ENCODE data around the gene CD84.

DNA sequence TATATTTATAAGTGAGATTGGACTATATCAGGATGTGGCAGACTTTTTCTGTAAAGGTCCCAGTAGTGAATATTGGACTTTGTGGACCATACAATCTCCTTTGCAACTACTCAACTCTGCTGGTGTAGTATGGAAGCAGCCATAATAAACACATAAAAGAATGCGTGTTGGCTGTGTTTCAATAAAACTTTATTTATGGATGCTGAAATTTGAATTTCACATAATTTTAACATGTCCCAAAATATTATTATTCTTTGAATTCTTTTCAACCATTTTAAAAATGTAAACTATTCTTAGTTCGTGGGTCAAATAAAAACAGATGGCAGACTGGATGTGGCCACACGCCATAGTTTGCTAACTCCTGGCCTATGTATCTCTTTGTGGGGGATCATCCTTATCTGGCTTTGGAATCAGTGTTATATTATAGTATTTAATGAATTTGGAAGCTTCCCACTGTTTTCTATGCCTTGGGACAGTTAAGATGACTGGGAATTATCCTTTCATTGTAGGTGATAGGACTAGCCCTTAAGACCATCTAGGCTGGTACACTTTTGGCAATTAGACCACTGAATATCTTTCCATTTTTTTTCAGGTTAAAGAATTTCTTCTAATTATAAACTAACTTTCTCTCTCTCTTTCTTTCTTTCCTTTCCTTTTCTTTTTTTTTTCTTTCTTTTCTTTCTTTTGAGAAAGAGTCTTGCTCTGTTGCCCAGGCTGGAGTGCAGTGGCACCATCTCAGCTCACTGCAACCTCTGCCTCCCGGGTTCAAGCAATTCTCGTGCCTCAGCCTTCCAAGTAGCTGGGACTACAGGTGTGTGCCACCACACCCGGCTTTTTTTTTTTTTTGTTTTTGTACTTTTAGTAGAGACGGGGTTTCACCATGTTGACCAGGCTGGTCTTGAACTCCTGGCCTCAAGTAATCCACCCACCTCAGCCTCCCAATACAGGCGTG is 41.3 kb downstream of the CD84 start:
- TF ChIP-seq, protein P1, sequence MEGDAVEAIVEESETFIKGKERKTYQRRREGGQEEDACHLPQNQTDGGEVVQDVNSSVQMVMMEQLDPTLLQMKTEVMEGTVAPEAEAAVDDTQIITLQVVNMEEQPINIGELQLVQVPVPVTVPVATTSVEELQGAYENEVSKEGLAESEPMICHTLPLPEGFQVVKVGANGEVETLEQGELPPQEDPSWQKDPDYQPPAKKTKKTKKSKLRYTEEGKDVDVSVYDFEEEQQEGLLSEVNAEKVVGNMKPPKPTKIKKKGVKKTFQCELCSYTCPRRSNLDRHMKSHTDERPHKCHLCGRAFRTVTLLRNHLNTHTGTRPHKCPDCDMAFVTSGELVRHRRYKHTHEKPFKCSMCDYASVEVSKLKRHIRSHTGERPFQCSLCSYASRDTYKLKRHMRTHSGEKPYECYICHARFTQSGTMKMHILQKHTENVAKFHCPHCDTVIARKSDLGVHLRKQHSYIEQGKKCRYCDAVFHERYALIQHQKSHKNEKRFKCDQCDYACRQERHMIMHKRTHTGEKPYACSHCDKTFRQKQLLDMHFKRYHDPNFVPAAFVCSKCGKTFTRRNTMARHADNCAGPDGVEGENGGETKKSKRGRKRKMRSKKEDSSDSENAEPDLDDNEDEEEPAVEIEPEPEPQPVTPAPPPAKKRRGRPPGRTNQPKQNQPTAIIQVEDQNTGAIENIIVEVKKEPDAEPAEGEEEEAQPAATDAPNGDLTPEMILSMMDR (IDR thresholded peaks at IDR 0.05), result no peak
- no peak for TF ChIP-seq POLR2A (IDR thresholded peaks at IDR 0.05)
